HepG2 (cell line): ENCODE data around the gene SYNPO. TPM values are rescaled to one million over a fixed set of nuclear protein-coding genes. Genes with fewer than 3 reads are reported as not detected.

ENCODE experiments used
- ATAC-seq: fragments of 200-7000 bp; cut with Tn5 transposase; 3 replicates; pipeline ENCODE4 v1.9.1; 2020; ENCODE audit warnings: mild to moderate bottlenecking, moderate library complexity
- BruUV-seq: library from RNA; stranded (reverse); fragments of 400-500 nt; replicated peaks from 2 replicates; lab custom pipeline; 2021; lab: Mats Ljungman, UMichigan
- CTCF ChIA-PET: fragments of 300-600 bp; formaldehyde crosslinking; extraction: SDS; loops from one replicate; lab custom pipeline; 2021; ENCODE audit warnings: low total read pairs, inconsistent platforms, low intra/inter-chr PET ratio; lab: Yijun Ruan, JAX
- POLR2A ChIA-PET: fragments of 350-600 bp; sonication (Branson Sonifier 250); formaldehyde crosslinking; loops from one replicate; lab custom pipeline; 2020; ENCODE audit warnings: antibody characterized with exemption, inconsistent platforms; lab: Yijun Ruan, JAX
- DNase-seq: peaks from one replicate; pipeline ENCODE4 v3.0.0-alpha.2; 2015; ENCODE audit warnings: low spot score
- FAIRE-seq: peaks from 3 replicates; lab custom pipeline; 2011; peaks lifted over from hg19 to GRCh38; lab: Jason Lieb, UNC
- H2AFZ ChIP-seq: one replicate; pipeline ENCODE4 v1.6.1; 2011; ENCODE audit warnings: low read length, inconsistent platforms
- H3K27ac ChIP-seq: fragments of 300-600 bp; 3 replicates; pipeline ENCODE4 v1.8.0; 2011; ENCODE audit warnings: mixed run types, mild to moderate bottlenecking, mixed read lengths, low read length, inconsistent platforms; ENCODE audit not compliant: insufficient read depth; ENCODE audit errors: extremely low read length
- H3K27me3 ChIP-seq, 2 experiments: fragments of 200-600 bp in 1 of 2; 2 replicates in 1 of 2; 3 replicates in 1 of 2; pipeline versions ENCODE4 v1.6.0 to v1.8.0; 2011; ENCODE audit warnings: low read length in 2 of 2, mild to moderate bottlenecking in 2 of 2, moderate library complexity in 2 of 2, inconsistent platforms in 1 of 2; ENCODE audit not compliant: insufficient read depth in 2 of 2, control insufficient read depth in 1 of 2
- H3K36me3 ChIP-seq, 2 experiments: fragments of 200-600 bp in 1 of 2; replicated peaks in 1 of 2; 2 replicates in 1 of 2; 3 replicates in 1 of 2; pipeline versions ENCODE4 v1.5.1 to v1.8.0; 2011; ENCODE audit warnings: low read length in 2 of 2, inconsistent platforms in 1 of 2; ENCODE audit not compliant: insufficient read depth in 2 of 2, control insufficient read depth in 1 of 2
- H3K4me1 ChIP-seq: 2 replicates; pipeline ENCODE4 v1.5.1; 2012; ENCODE audit warnings: low read length, inconsistent platforms; ENCODE audit not compliant: insufficient read depth
- H3K4me2 ChIP-seq: 2 replicates; pipeline ENCODE4 v1.6.0; 2011; ENCODE audit warnings: low read depth, low read length, inconsistent platforms
- H3K4me3 ChIP-seq, 3 experiments: fragments of 200-600 bp in 1 of 3; sonication (generic), shearing (Covaris generic) in 1 of 3; replicated peaks in 1 of 3; 2 replicates each; pipeline ENCODE4 v1.5.1; 2011 to 2016; ENCODE audit warnings: low read length in 3 of 3, inconsistent platforms in 2 of 3, low read depth in 2 of 3, mild to moderate bottlenecking in 2 of 3, control low read depth in 1 of 3, mixed read lengths in 1 of 3; ENCODE audit not compliant: insufficient read depth in 1 of 3
- H3K79me2 ChIP-seq: one replicate; pipeline ENCODE4 v1.6.1; 2011; ENCODE audit warnings: low read length, inconsistent platforms; ENCODE audit not compliant: insufficient read depth
- H3K9ac ChIP-seq: 2 replicates; pipeline ENCODE4 v1.6.0; 2011; ENCODE audit warnings: mild to moderate bottlenecking, low read depth, low read length, inconsistent platforms; ENCODE audit not compliant: insufficient read depth
- H3K9me3 ChIP-seq: 2 replicates; pipeline ENCODE4 v1.5.1; 2012; ENCODE audit warnings: mild to moderate bottlenecking, low read length
- H4K20me1 ChIP-seq: 2 replicates; pipeline ENCODE4 v1.6.0; 2011; ENCODE audit warnings: inconsistent platforms, mild to moderate bottlenecking, low read length, moderate library complexity; ENCODE audit not compliant: insufficient read depth
- KLF13 ChIP-seq: sonication (generic); formaldehyde crosslinking; IDR thresholded peaks from 2 replicates; pipeline ENCODE4 v1.4.0; 2020; ENCODE audit warnings: mild to moderate bottlenecking, missing genetic modification reagents
- ZNF687 ChIP-seq: sonication (generic); formaldehyde crosslinking; IDR thresholded peaks from 2 replicates; pipeline ENCODE4 v1.5.1; 2020; ENCODE audit warnings: mild to moderate bottlenecking, missing genetic modification reagents, moderate library complexity
- whole genome bisulfite sequencing: methylation state at CpG from one replicate; pipeline ENCODE4 v1.1.6; 2017; ENCODE audit warnings: low lambda C conversion rate; 5-methylcytosine and 5-hydroxymethylcytosine counted together
- in situ Hi-C: cut with HindIII; loops from 2 replicates; pipeline ENCODE4 v1.10.0; 2017; ENCODE audit warnings: low pct_unique_long_range_greater_than_20kb; ENCODE audit not compliant: extremely low pct_ligation_motif_present
- intact Hi-C: fragments of 100-400 bp; cut with micrococcal nuclease; formaldehyde crosslinking; loops from one replicate; pipeline ENCODE4 v1.10.0; 2022; ENCODE audit not compliant: unreplicated experiment
- polyA plus RNA-seq, 8 experiments: library from polyadenylated mRNA; depleted of rRNA in 3 of 8; stranded (reverse) in 7 of 8; unstranded in 1 of 8; fragments of >200 nt; fragmentation: Illumina TruSeq in 4 of 8; extraction: Trizol in 4 of 8; gene quantifications; 2 replicates each; pipeline versions ENCODE4 v1.2.1 to v1.2.3, GENCODE V29; 2011 to 2016; ENCODE audit warnings: low read depth in 4 of 8, missing spikeins in 1 of 8, mixed read lengths in 1 of 8; ENCODE audit not compliant: insufficient read depth in 1 of 8
- total RNA-seq, 5 experiments: library from RNA; depleted of rRNA; stranded (reverse); fragments of >200 nt; fragmentation: Illumina TruSeq; extraction: Trizol; gene quantifications; 2 replicates each; pipeline ENCODE4 v1.2.3, GENCODE V29; 2016; ENCODE audit warnings: low read depth in 1 of 5

The SYNPO gene
- total and polyA plus RNA-seq, 2 of the 13 experiments (the other 11 are each of a cell fraction or from before 2014, with no cell fraction given), result 0.09 to 0.30 TPM

- H4K20me1 ChIP-seq, result no peaks in the 10 kb centered on the region
- ATAC-seq, result peak; percentile 52
- no peak for FAIRE-seq
- in situ Hi-C loops, result loop anchor here (25.0 kb wide), 1 partner anchor 209 kb away; no protein-coding TSS in a partner anchor
- H2AFZ ChIP-seq, result no peak overlapping the region
- CTCF ChIA-PET, result no interaction called here
- DNase-seq, result no peak
- H3K4me2 ChIP-seq, result peak overlapping the region; percentile 75
- H3K79me2 ChIP-seq, result no peaks in the 10 kb centered on the region
- BruUV-seq, result no TSS peak
- H3K9ac ChIP-seq, result no peak overlapping the region
- no peaks in the 10 kb centered on the region for H3K4me1 ChIP-seq
- H3K36me3 ChIP-seq, result no peaks in the 10 kb centered on the region
- TF ChIP-seq ZNF687 (peak; percentile 26; the same call in 1 of the 2 replicates), KLF13 (CRISPR knock-in tag) (no peak)
- H3K27ac ChIP-seq, result no peak overlapping the region
- POLR2A ChIA-PET, result no interaction called here
- intact Hi-C loops, result no loop called here
- peaks cover 2 to 29% of the 10 kb centered on the region in 2 experiments; a peak in 2 of 5 replicates for H3K27me3 ChIP-seq
- WGBS, result 70% methylated on average over 20 of the region's 51 CpGs
- no peaks in the 10 kb centered on the region for H3K9me3 ChIP-seq
- H3K4me3 ChIP-seq, result peak overlapping the region; percentile 52 to 68 (median 65); a peak in 5 of 6 replicates
Measured at GRCh38 chr5:150671509-150672236, 31.2 kb downstream of the SYNPO start.
